NB4 (cell line): ENCODE data around the gene HEXB.

Source experiments
- MYC ChIP-seq: IDR thresholded peaks from 2 replicates; pipeline ENCODE4 v1.6.1; 2011; ENCODE audit warnings: low read depth, low read length
- POLR2A ChIP-seq: IDR thresholded peaks from 2 replicates; pipeline ENCODE4 v1.6.1; 2011; ENCODE audit warnings: mild to moderate bottlenecking; ENCODE audit not compliant: insufficient read length; ENCODE audit errors: extremely low read depth
- TF ChIP-seq, protein P1 (sequence below): IDR thresholded peaks from one replicate; pipeline ENCODE4 v1.5.1; 2012; ENCODE audit warnings: low read depth, low read length
- TF ChIP-seq, protein P2 (sequence below): IDR thresholded peaks from 2 replicates; pipeline ENCODE4 v1.6.1; 2011; ENCODE audit warnings: low read depth, low read length

- TF ChIP-seq, protein P1, sequence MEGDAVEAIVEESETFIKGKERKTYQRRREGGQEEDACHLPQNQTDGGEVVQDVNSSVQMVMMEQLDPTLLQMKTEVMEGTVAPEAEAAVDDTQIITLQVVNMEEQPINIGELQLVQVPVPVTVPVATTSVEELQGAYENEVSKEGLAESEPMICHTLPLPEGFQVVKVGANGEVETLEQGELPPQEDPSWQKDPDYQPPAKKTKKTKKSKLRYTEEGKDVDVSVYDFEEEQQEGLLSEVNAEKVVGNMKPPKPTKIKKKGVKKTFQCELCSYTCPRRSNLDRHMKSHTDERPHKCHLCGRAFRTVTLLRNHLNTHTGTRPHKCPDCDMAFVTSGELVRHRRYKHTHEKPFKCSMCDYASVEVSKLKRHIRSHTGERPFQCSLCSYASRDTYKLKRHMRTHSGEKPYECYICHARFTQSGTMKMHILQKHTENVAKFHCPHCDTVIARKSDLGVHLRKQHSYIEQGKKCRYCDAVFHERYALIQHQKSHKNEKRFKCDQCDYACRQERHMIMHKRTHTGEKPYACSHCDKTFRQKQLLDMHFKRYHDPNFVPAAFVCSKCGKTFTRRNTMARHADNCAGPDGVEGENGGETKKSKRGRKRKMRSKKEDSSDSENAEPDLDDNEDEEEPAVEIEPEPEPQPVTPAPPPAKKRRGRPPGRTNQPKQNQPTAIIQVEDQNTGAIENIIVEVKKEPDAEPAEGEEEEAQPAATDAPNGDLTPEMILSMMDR, result no peak
- no peak for TF ChIP-seq POLR2A
- TF ChIP-seq, protein P2, sequence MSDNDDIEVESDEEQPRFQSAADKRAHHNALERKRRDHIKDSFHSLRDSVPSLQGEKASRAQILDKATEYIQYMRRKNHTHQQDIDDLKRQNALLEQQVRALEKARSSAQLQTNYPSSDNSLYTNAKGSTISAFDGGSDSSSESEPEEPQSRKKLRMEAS, result no peak
- no peak for TF ChIP-seq MYC
These were observed 25.9 kb upstream of the HEXB start for GRCh38 chr5:74659172-74659571.
